SK-N-SH (cell line): ENCODE data around the gene KRT14. TPM values are rescaled to one million over a fixed set of nuclear protein-coding genes. Genes with fewer than 3 reads are reported as not detected.

Experiments
- CTCF ChIA-PET: fragments of 300-600, 350-600 bp; formaldehyde crosslinking; extraction: SDS; loops from one replicate; lab custom pipeline; 2021; lab: Yijun Ruan, JAX
- POLR2A ChIA-PET: fragments of 350-600 bp; sonication (Branson Sonifier 250); formaldehyde crosslinking; extraction: SDS; loops from one replicate; lab custom pipeline; 2020; ENCODE audit warnings: antibody characterized with exemption, inconsistent platforms; lab: Yijun Ruan, JAX
- DNase-seq: peaks from one replicate; pipeline ENCODE4 v3.0.0; 2012
- H2AFZ ChIP-seq: fragments of 200-600 bp; sonication (generic); 2 replicates; pipeline ENCODE4 v1.8.1; 2016; ENCODE audit warnings: antibody characterized with exemption, mild to moderate bottlenecking, low read depth
- H3F3A ChIP-seq: fragments of 200-600 bp; sonication (generic); replicated peaks from 2 replicates; pipeline ENCODE3; 2016; ENCODE audit warnings: antibody characterized with exemption, mild to moderate bottlenecking; ENCODE audit not compliant: insufficient read depth
- H3K27ac ChIP-seq, 2 experiments: fragments of 200-500 bp in 1 of 2; fragments of 200-600 bp in 1 of 2; sonication (Bioruptor generic) in 1 of 2; sonication (generic), shearing (Covaris generic) in 1 of 2; 2 replicates each; pipeline versions ENCODE4 v1.5.1 to v1.6.1; 2014 to 2016; ENCODE audit warnings: low read depth in 2 of 2, inconsistent platforms in 1 of 2, low read length in 1 of 2, mild to moderate bottlenecking in 1 of 2, mixed read lengths in 1 of 2
- H3K27me3 ChIP-seq: fragments of 200-600 bp; sonication (generic), shearing (Covaris generic); 2 replicates; pipeline ENCODE4 v1.6.1; 2016; ENCODE audit warnings: mixed run types; ENCODE audit not compliant: insufficient read depth
- H3K36me3 ChIP-seq, 2 experiments: fragments of 200-500 bp in 1 of 2; fragments of 200-600 bp in 1 of 2; sonication (Bioruptor generic) in 1 of 2; sonication (generic) in 1 of 2; replicated peaks in 1 of 2; 2 replicates each; pipeline versions ENCODE3 to v1.5.1; 2014 to 2016; ENCODE audit warnings: low read length in 1 of 2, mild to moderate bottlenecking in 1 of 2; ENCODE audit not compliant: insufficient read depth in 2 of 2, control insufficient read depth in 1 of 2
- H3K4me1 ChIP-seq, 2 experiments: fragments of 200-500 bp in 1 of 2; fragments of 200-600 bp in 1 of 2; sonication (Bioruptor generic) in 1 of 2; sonication (generic), shearing (Covaris generic) in 1 of 2; 2 replicates each; pipeline versions ENCODE4 v1.5.1 to v1.6.1; 2014 to 2016; ENCODE audit warnings: low read depth in 1 of 2, low read length in 1 of 2, mixed run types in 1 of 2; ENCODE audit not compliant: insufficient read depth in 2 of 2, control insufficient read depth in 1 of 2
- H3K4me2 ChIP-seq: fragments of 200-600 bp; sonication (generic), shearing (Covaris generic); 2 replicates; pipeline ENCODE4 v1.6.1; 2017; ENCODE audit warnings: mixed run types
- H3K4me3 ChIP-seq, 2 experiments: fragments of 200-500 bp in 1 of 2; fragments of 200-600 bp in 1 of 2; sonication (Bioruptor generic) in 1 of 2; sonication (generic), shearing (Covaris generic) in 1 of 2; 2 replicates each; pipeline versions ENCODE4 v1.5.1 to v1.8.1; 2014 to 2016; ENCODE audit warnings: low read depth in 2 of 2, inconsistent platforms in 1 of 2, low read length in 1 of 2, mild to moderate bottlenecking in 1 of 2, mixed read lengths in 1 of 2, moderate library complexity in 1 of 2
- H3K79me2 ChIP-seq: fragments of 200-600 bp; sonication (generic); 2 replicates; pipeline ENCODE4 v1.8.1; 2017; ENCODE audit warnings: mild to moderate bottlenecking; ENCODE audit not compliant: insufficient read depth
- H3K9ac ChIP-seq: fragments of 200-600 bp; sonication (generic); 2 replicates; pipeline ENCODE4 v1.6.1; 2017; ENCODE audit warnings: mixed run types
- H3K9me2 ChIP-seq: fragments of 200-600 bp; sonication (generic); 2 replicates; pipeline ENCODE4 v1.6.1; 2017; ENCODE audit warnings: mixed run types
- H3K9me3 ChIP-seq: fragments of 200-600 bp; sonication (generic); 2 replicates; pipeline ENCODE4 v1.6.1; 2017; ENCODE audit warnings: mixed run types, mild to moderate bottlenecking, moderate library complexity
- H4K20me1 ChIP-seq: fragments of 200-600 bp; sonication (generic); 2 replicates; pipeline ENCODE4 v1.6.1; 2017; ENCODE audit warnings: mild to moderate bottlenecking, mixed run types; ENCODE audit not compliant: insufficient read depth
- ELF1 ChIP-seq: IDR thresholded peaks from 2 replicates; pipeline ENCODE4 v1.4.0; 2012
- EP300 ChIP-seq, 2 experiments: IDR thresholded peaks; 2 replicates each; pipeline versions ENCODE4 v1.4.0 to v1.6.1; 2012; ENCODE audit warnings: borderline replicate concordance in 1 of 2, low read depth in 1 of 2, low read length in 1 of 2
- FOXJ3 ChIP-seq: sonication (generic); formaldehyde crosslinking; IDR thresholded peaks from 2 replicates; pipeline ENCODE4 v1.5.1; 2020; ENCODE audit warnings: mild to moderate bottlenecking, missing genetic modification reagents
- GABPA ChIP-seq: IDR thresholded peaks from 2 replicates; pipeline ENCODE4 v1.4.0; 2012; ENCODE audit warnings: low read depth, mild to moderate bottlenecking
- JUND ChIP-seq: IDR thresholded peaks from 2 replicates; pipeline ENCODE4 v1.4.0; 2012
- MEF2A ChIP-seq: IDR thresholded peaks from 2 replicates; pipeline ENCODE4 v1.4.0; 2012; ENCODE audit warnings: low read depth, borderline replicate concordance
- NFIC ChIP-seq: IDR thresholded peaks from 2 replicates; pipeline ENCODE4 v1.4.0; 2012; ENCODE audit warnings: borderline replicate concordance
- NRF1 ChIP-seq: IDR thresholded peaks from 2 replicates; pipeline ENCODE4 v1.6.1; 2012; ENCODE audit warnings: low read depth, mild to moderate bottlenecking, low read length
- POLR2AphosphoS5 ChIP-seq: IDR thresholded peaks from 2 replicates; pipeline ENCODE4 v1.6.1; 2012; ENCODE audit warnings: low read depth, low read length
- RAD21 ChIP-seq: IDR thresholded peaks from 2 replicates; pipeline ENCODE4 v1.6.1; 2012; ENCODE audit warnings: mild to moderate bottlenecking, low read length
- RCOR1 ChIP-seq: fragments of 150-350 bp; IDR thresholded peaks from 2 replicates; pipeline ENCODE4 v1.6.1; 2017; ENCODE audit warnings: antibody characterized with exemption, low read length
- RFX5 ChIP-seq: IDR thresholded peaks from 2 replicates; pipeline ENCODE4 v1.6.1; 2012; ENCODE audit warnings: mild to moderate bottlenecking, improper control_type of control experiment, low read length
- RXRA ChIP-seq: IDR thresholded peaks from 2 replicates; pipeline ENCODE4 v1.4.0; 2012; ENCODE audit warnings: low read depth, mild to moderate bottlenecking, borderline replicate concordance
- SMC3 ChIP-seq: IDR thresholded peaks from 2 replicates; pipeline ENCODE4 v1.6.1; 2012; ENCODE audit warnings: low read depth, low read length, improper control_type of control experiment
- TAF1 ChIP-seq: IDR thresholded peaks from 2 replicates; pipeline ENCODE4 v1.6.1; 2012; ENCODE audit warnings: low read depth, mild to moderate bottlenecking, low read length, moderate library complexity, borderline replicate concordance
- TCF12 ChIP-seq: IDR thresholded peaks from 2 replicates; pipeline ENCODE4 v1.4.0; 2012
- YY1 ChIP-seq: IDR thresholded peaks from 2 replicates; pipeline ENCODE4 v1.4.0; 2012; ENCODE audit warnings: low read depth, mild to moderate bottlenecking
- WGBS: methylation state at CpG from one replicate; pipeline ENCODE4 v1.1.6; 2017; ENCODE audit warnings: low lambda C conversion rate; 5-methylcytosine and 5-hydroxymethylcytosine counted together
- polyA plus RNA-seq, 3 experiments: library from polyadenylated mRNA; depleted of rRNA; stranded (reverse); fragments of >200 nt; gene quantifications; 2 replicates each; pipeline ENCODE4 v1.2.3, GENCODE V29; 2012
- TF ChIP-seq, protein P1 (sequence below): IDR thresholded peaks from 2 replicates; pipeline ENCODE4 v1.4.0; 2012; ENCODE audit warnings: low read depth
- TF ChIP-seq, protein P2 (sequence below): IDR thresholded peaks from 2 replicates; pipeline ENCODE4 v1.4.0; 2012; ENCODE audit warnings: low read depth, borderline replicate concordance
- TF ChIP-seq, protein P3 (sequence below): IDR thresholded peaks from 2 replicates; pipeline ENCODE4 v1.6.1; 2012; ENCODE audit warnings: mild to moderate bottlenecking, low read depth, low read length, moderate library complexity

KRT14 gene
- polyA plus RNA-seq, 1 of the 3 experiments (the other 2 are of a cell fraction): not detected

DNA sequence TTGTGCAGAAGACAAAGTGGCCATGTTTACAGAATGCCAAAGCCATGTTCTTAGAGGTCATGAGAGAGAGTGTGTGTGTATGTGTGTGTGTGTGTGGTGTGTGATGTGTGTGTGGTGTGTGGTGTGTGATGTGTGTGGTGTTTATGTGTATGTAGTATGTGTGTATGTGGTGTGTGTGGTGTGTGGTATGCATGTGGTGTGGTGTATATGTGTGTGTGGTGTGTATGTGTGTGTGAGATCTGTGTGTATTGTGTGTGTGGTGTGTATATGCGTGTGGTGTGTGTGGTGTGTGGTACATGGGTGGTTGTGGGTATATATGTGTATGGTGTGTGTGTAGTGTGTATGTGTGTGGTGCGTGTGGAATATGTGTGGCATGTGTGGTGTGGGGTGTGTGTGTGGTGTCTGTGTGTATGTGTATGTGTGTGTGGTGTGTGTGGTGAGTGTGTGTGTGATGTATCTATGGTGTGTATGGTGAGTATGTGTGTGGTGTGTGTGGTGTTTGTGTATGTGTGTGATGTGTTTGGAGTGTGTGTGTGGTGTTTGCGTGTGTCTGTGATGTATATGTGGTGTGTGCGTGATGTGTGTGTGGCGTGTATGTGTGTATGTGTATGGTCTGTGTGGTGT, 45.9 kb upstream of the KRT14 start (continued):
- no peak for TF ChIP-seq RFX5
- TF ChIP-seq FOXJ3 (CRISPR knock-in tag): no peak
- TF ChIP-seq EP300 (IDR thresholded peaks at IDR 0.05; ENCODE audit: borderline replicate concordance in 1 of 2, low read depth in 1 of 2, low read length in 1 of 2): no peak
- TF ChIP-seq SMC3: no peak

DNA sequence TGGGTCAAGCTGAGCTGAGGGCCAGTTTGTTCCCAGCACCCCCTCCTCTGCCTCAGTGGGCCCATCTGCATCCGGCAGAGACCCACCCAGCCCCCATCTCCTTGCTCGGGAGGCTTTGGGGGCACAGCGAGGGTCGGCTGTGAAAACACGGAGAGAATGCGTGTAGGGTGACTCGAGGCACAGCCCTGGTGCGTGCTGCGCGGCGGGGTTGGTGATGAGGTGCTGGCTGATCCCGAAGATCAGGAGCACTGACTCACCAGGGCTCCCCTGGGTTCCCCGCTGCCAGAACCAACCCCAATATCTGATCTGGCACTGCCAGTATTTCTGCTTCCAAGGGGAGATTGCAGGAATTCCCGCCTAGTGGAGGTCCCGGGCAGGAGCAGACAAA, 45.2 kb upstream of the KRT14 start:
- Histone ChIP-seq H3K4me3 (no peak overlapping the region), H4K20me1 (no peaks in the 10 kb centered on the region), H2AFZ (no peak overlapping the region), H3K9ac (no peak overlapping the region), H3K27me3 (no peaks in the 10 kb centered on the region), H3K4me2 (no peak overlapping the region), H3K36me3 (no peaks in the 10 kb centered on the region), H3K79me2 (no peaks in the 10 kb centered on the region), H3K9me2 (no peaks in the 10 kb centered on the region), H3K4me1 (peaks cover 0 to 22% of the 10 kb centered on the region in 2 experiments; a peak in 2 of 4 replicates), H3K27ac (no peak overlapping the region), H3F3A (no peaks in the 10 kb centered on the region), H3K9me3 (no peaks in the 10 kb centered on the region)
- TF ChIP-seq, protein P1, sequence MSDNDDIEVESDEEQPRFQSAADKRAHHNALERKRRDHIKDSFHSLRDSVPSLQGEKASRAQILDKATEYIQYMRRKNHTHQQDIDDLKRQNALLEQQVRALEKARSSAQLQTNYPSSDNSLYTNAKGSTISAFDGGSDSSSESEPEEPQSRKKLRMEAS: no peak
- TF ChIP-seq RAD21 (no peak), SMC3 (no peak), TCF12 (no peak), FOXJ3 (CRISPR knock-in tag) (no peak), POLR2AphosphoS5 (no peak), ELF1 (no peak), NRF1 (no peak), RCOR1 (no peak), GABPA (no peak), RFX5 (no peak), JUND (no peak), YY1 (no peak), NFIC (no peak), TAF1 (no peak), RXRA (no peak), MEF2A (no peak)
- TF ChIP-seq, protein P2, sequence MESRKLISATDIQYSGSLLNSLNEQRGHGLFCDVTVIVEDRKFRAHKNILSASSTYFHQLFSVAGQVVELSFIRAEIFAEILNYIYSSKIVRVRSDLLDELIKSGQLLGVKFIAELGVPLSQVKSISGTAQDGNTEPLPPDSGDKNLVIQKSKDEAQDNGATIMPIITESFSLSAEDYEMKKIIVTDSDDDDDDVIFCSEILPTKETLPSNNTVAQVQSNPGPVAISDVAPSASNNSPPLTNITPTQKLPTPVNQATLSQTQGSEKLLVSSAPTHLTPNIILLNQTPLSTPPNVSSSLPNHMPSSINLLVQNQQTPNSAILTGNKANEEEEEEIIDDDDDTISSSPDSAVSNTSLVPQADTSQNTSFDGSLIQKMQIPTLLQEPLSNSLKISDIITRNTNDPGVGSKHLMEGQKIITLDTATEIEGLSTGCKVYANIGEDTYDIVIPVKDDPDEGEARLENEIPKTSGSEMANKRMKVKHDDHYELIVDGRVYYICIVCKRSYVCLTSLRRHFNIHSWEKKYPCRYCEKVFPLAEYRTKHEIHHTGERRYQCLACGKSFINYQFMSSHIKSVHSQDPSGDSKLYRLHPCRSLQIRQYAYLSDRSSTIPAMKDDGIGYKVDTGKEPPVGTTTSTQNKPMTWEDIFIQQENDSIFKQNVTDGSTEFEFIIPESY: no peak
- TF ChIP-seq, protein P3, sequence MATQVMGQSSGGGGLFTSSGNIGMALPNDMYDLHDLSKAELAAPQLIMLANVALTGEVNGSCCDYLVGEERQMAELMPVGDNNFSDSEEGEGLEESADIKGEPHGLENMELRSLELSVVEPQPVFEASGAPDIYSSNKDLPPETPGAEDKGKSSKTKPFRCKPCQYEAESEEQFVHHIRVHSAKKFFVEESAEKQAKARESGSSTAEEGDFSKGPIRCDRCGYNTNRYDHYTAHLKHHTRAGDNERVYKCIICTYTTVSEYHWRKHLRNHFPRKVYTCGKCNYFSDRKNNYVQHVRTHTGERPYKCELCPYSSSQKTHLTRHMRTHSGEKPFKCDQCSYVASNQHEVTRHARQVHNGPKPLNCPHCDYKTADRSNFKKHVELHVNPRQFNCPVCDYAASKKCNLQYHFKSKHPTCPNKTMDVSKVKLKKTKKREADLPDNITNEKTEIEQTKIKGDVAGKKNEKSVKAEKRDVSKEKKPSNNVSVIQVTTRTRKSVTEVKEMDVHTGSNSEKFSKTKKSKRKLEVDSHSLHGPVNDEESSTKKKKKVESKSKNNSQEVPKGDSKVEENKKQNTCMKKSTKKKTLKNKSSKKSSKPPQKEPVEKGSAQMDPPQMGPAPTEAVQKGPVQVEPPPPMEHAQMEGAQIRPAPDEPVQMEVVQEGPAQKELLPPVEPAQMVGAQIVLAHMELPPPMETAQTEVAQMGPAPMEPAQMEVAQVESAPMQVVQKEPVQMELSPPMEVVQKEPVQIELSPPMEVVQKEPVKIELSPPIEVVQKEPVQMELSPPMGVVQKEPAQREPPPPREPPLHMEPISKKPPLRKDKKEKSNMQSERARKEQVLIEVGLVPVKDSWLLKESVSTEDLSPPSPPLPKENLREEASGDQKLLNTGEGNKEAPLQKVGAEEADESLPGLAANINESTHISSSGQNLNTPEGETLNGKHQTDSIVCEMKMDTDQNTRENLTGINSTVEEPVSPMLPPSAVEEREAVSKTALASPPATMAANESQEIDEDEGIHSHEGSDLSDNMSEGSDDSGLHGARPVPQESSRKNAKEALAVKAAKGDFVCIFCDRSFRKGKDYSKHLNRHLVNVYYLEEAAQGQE: no peak
- DNase-seq: no peak
- WGBS: 83% methylated on average over 8 of the region's 15 CpGs
- ChIA-PET CTCF (interaction anchor here (1.9 kb wide), 1 partner anchor 16 kb away, joined by 11 read pairs; no protein-coding TSS in a partner anchor), POLR2A (no interaction called here)
